GM23338 (cell line): Measurements from ENCODE around the gene JAGN1.

Experiments
- CREB1 ChIP-seq: fragments of 250-450 bp; sonication (Bioruptor Pico); IDR thresholded peaks from 2 replicates; pipeline ENCODE4 v1.5.0; 2020; ENCODE audit warnings: low read depth, mild to moderate bottlenecking, moderate library complexity
- EZH2 ChIP-seq: fragments of 200-600 bp; sonication (generic); IDR thresholded peaks from one replicate; pipeline ENCODE4 v1.8.0; 2017; ENCODE audit warnings: antibody characterized with exemption, mild to moderate bottlenecking, low read depth; ENCODE audit not compliant: unreplicated experiment
- EZH2phosphoT487 ChIP-seq: fragments of 200-600 bp; sonication (generic); IDR thresholded peaks from one replicate; pipeline ENCODE4 v1.8.1; 2018; ENCODE audit warnings: antibody characterized with exemption; ENCODE audit not compliant: unreplicated experiment
- NANOG ChIP-seq: IDR thresholded peaks from 2 replicates; pipeline ENCODE4 v1.6.1; 2016; ENCODE audit warnings: antibody characterized with exemption, borderline replicate concordance
- POLR2AphosphoS5 ChIP-seq: IDR thresholded peaks from 2 replicates; pipeline ENCODE4 v1.6.1; 2016; ENCODE audit warnings: antibody characterized with exemption, low read depth
- STAT1 ChIP-seq: IDR thresholded peaks from one replicate; pipeline ENCODE4 v1.6.1; 2016; ENCODE audit warnings: antibody characterized with exemption; ENCODE audit not compliant: unreplicated experiment
- ZNF114 ChIP-seq: fragments of 250-450 bp; sonication (Bioruptor Pico); IDR thresholded peaks from 2 replicates; pipeline ENCODE4 v1.5.0; 2020; ENCODE audit warnings: mild to moderate bottlenecking, moderate library complexity
- TF ChIP-seq, protein P1 (sequence below), 2 experiments: fragments of 200-600 bp in 1 of 2; sonication (generic) in 1 of 2; conservative IDR thresholded peaks; 2 replicates each; pipeline versions ENCODE4 v1.5.1 to v1.6.1; 2016 to 2017; ENCODE audit warnings: antibody characterized with exemption in 2 of 2, low read depth in 2 of 2, mild to moderate bottlenecking in 2 of 2, moderate library complexity in 1 of 2
- TF ChIP-seq, protein P2 (sequence below): IDR thresholded peaks from 2 replicates; pipeline ENCODE4 v1.6.1; 2016; ENCODE audit warnings: antibody characterized with exemption
- TF ChIP-seq, protein P3 (sequence below): IDR thresholded peaks from one replicate; pipeline ENCODE4 v1.6.1; 2018; ENCODE audit warnings: antibody characterized with exemption; ENCODE audit not compliant: unreplicated experiment

DNA sequence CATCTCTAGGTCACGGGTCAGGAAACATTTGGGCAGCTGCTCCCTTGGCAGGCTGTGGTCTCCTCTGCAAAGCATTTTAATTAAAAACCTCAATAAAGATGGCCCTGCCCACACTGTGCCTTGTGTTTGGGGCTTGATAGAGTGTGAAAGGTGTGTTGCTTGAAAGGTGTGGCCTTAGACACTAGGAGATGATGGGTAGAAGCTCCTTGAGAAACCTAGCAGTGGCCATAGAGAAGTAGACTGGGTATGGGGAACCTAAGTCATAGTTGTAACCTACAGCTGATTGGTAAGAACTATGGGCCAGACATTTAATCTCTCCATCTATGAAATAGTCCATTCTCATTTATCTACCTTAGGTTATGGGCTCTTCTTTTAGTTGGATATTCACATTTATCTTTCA, 3.3 kb downstream of the JAGN1 start:
- TF ChIP-seq POLR2AphosphoS5 (no peak), EZH2phosphoT487 (no peak), CREB1 (CRISPR knock-in tag) (no peak), EZH2 (no peak), ZNF114 (CRISPR knock-in tag) (no peak), NANOG (no peak), STAT1 (no peak)
- TF ChIP-seq, protein P1, sequence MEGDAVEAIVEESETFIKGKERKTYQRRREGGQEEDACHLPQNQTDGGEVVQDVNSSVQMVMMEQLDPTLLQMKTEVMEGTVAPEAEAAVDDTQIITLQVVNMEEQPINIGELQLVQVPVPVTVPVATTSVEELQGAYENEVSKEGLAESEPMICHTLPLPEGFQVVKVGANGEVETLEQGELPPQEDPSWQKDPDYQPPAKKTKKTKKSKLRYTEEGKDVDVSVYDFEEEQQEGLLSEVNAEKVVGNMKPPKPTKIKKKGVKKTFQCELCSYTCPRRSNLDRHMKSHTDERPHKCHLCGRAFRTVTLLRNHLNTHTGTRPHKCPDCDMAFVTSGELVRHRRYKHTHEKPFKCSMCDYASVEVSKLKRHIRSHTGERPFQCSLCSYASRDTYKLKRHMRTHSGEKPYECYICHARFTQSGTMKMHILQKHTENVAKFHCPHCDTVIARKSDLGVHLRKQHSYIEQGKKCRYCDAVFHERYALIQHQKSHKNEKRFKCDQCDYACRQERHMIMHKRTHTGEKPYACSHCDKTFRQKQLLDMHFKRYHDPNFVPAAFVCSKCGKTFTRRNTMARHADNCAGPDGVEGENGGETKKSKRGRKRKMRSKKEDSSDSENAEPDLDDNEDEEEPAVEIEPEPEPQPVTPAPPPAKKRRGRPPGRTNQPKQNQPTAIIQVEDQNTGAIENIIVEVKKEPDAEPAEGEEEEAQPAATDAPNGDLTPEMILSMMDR (conservative IDR thresholded peaks at IDR 0.05; ENCODE audit: low read depth in 2 of 2): no peak
- TF ChIP-seq, protein P2, sequence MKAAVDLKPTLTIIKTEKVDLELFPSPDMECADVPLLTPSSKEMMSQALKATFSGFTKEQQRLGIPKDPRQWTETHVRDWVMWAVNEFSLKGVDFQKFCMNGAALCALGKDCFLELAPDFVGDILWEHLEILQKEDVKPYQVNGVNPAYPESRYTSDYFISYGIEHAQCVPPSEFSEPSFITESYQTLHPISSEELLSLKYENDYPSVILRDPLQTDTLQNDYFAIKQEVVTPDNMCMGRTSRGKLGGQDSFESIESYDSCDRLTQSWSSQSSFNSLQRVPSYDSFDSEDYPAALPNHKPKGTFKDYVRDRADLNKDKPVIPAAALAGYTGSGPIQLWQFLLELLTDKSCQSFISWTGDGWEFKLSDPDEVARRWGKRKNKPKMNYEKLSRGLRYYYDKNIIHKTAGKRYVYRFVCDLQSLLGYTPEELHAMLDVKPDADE: no peak
- TF ChIP-seq, protein P3, sequence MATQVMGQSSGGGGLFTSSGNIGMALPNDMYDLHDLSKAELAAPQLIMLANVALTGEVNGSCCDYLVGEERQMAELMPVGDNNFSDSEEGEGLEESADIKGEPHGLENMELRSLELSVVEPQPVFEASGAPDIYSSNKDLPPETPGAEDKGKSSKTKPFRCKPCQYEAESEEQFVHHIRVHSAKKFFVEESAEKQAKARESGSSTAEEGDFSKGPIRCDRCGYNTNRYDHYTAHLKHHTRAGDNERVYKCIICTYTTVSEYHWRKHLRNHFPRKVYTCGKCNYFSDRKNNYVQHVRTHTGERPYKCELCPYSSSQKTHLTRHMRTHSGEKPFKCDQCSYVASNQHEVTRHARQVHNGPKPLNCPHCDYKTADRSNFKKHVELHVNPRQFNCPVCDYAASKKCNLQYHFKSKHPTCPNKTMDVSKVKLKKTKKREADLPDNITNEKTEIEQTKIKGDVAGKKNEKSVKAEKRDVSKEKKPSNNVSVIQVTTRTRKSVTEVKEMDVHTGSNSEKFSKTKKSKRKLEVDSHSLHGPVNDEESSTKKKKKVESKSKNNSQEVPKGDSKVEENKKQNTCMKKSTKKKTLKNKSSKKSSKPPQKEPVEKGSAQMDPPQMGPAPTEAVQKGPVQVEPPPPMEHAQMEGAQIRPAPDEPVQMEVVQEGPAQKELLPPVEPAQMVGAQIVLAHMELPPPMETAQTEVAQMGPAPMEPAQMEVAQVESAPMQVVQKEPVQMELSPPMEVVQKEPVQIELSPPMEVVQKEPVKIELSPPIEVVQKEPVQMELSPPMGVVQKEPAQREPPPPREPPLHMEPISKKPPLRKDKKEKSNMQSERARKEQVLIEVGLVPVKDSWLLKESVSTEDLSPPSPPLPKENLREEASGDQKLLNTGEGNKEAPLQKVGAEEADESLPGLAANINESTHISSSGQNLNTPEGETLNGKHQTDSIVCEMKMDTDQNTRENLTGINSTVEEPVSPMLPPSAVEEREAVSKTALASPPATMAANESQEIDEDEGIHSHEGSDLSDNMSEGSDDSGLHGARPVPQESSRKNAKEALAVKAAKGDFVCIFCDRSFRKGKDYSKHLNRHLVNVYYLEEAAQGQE: no peak
